K562 (cell line): ENCODE data around the gene BCORL1. TPM values are rescaled to one million over a fixed set of nuclear protein-coding genes. Genes with fewer than 3 reads are reported as not detected.

Experiments
- ATAC-seq: fragments of 200-7000 bp; cut with Tn5 transposase; 3 replicates; pipeline ENCODE4 v1.9.1; 2020; ENCODE audit warnings: moderate library complexity
- BruUV-seq: library from RNA; stranded (reverse); fragments of 400-500 nt; replicated peaks from 2 replicates; lab custom pipeline; 2021; lab: Mats Ljungman, UMichigan
- CTCF ChIA-PET: fragments of 300-600 bp; formaldehyde crosslinking; extraction: SDS; loops from one replicate; lab custom pipeline; 2021; ENCODE audit warnings: low intra/inter-chr PET ratio; lab: Yijun Ruan, JAX
- POLR2A ChIA-PET: fragments of 300-600, 350-650 bp; sonication (Branson Sonifier 250); formaldehyde crosslinking; extraction: SDS; loops from one replicate; lab custom pipeline; 2021; ENCODE audit warnings: antibody characterized with exemption, inconsistent platforms; lab: Yijun Ruan, JAX
- DNase-seq, 4 experiments: peaks; one replicate each; pipeline versions ENCODE4 v3.0.0 to v3.0.0-alpha.2; 2011 to 2018; ENCODE audit warnings: low spot score in 3 of 4, mixed read lengths in 3 of 4; ENCODE audit errors: extremely low read depth in 1 of 4
- FAIRE-seq: peaks from 2 replicates; lab custom pipeline; 2011; peaks lifted over from hg19 to GRCh38; lab: Jason Lieb, UNC
- H2AFZ ChIP-seq: 2 replicates; pipeline ENCODE4 v1.6.0; 2011; ENCODE audit warnings: low read depth, low read length, control low read depth, inconsistent platforms
- H3K27ac ChIP-seq: fragments of 200-600 bp; 3 replicates; pipeline ENCODE4 v1.8.0; 2011; ENCODE audit warnings: low read depth, mild to moderate bottlenecking, control low read depth, inconsistent platforms, low read length, moderate library complexity, mixed read lengths; ENCODE audit errors: extremely low read depth
- H3K27me3 ChIP-seq, 2 experiments: fragments of 300-600 bp in 1 of 2; 2 replicates in 1 of 2; 3 replicates in 1 of 2; pipeline versions ENCODE4 v1.6.0 to v1.8.0; 2011; ENCODE audit warnings: inconsistent platforms in 2 of 2, low read length in 2 of 2, mild to moderate bottlenecking in 1 of 2, mixed read lengths in 1 of 2, moderate library complexity in 1 of 2; ENCODE audit not compliant: control insufficient read depth in 2 of 2, insufficient read depth in 2 of 2
- H3K36me3 ChIP-seq: fragments of 300-600 bp; 3 replicates; pipeline ENCODE4 v1.8.0; 2011; ENCODE audit warnings: mild to moderate bottlenecking, low read length, inconsistent platforms; ENCODE audit not compliant: control insufficient read depth, insufficient read depth
- H3K4me1 ChIP-seq, 2 experiments: fragments of 200-600 bp in 1 of 2; replicated peaks in 1 of 2; 2 replicates in 1 of 2; 3 replicates in 1 of 2; pipeline versions ENCODE4 v1.5.1 to v1.8.0; 2011; ENCODE audit warnings: inconsistent platforms in 2 of 2, low read length in 2 of 2, mild to moderate bottlenecking in 1 of 2, mixed read lengths in 1 of 2, moderate library complexity in 1 of 2; ENCODE audit not compliant: control insufficient read depth in 2 of 2, insufficient read depth in 2 of 2
- H3K4me2 ChIP-seq: 2 replicates; pipeline ENCODE4 v1.6.1; 2011; ENCODE audit warnings: low read length, control low read depth, inconsistent platforms, mixed read lengths; ENCODE audit not compliant: insufficient read depth
- H3K4me3 ChIP-seq: fragments of 200-600 bp; sonication (generic), shearing (Covaris generic); 2 replicates; pipeline ENCODE4 v1.5.1; 2016; ENCODE audit warnings: control low read depth, inconsistent platforms
- H3K79me2 ChIP-seq: fragments of 200-600 bp; 3 replicates; pipeline ENCODE4 v1.8.0; 2011; ENCODE audit warnings: low read length, inconsistent platforms; ENCODE audit not compliant: control insufficient read depth, insufficient read depth
- H3K9ac ChIP-seq, 2 experiments: 2 replicates each; pipeline versions ENCODE4 v1.6.0 to v1.6.1; 2011; ENCODE audit warnings: low read depth in 2 of 2, low read length in 2 of 2, control low read depth in 1 of 2, inconsistent platforms in 1 of 2, mild to moderate bottlenecking in 1 of 2, mixed read lengths in 1 of 2; ENCODE audit not compliant: insufficient read depth in 1 of 2
- H3K9me1 ChIP-seq: one replicate; pipeline ENCODE4 v1.6.0; 2011; ENCODE audit warnings: inconsistent platforms, mild to moderate bottlenecking, low read length, moderate library complexity; ENCODE audit not compliant: control insufficient read depth, insufficient read depth
- H3K9me3 ChIP-seq: replicated peaks from 2 replicates; pipeline ENCODE4 v1.5.1; 2011; ENCODE audit warnings: low read depth, low read length, inconsistent platforms; ENCODE audit not compliant: control insufficient read depth, insufficient read depth
- H4K20me1 ChIP-seq: replicated peaks from 2 replicates; pipeline ENCODE4 v1.6.1; 2011; ENCODE audit warnings: low read length, inconsistent platforms, mixed read lengths; ENCODE audit not compliant: control insufficient read depth, insufficient read depth
- CUX1 ChIP-seq: fragments of 200-800 bp; sonication (Bioruptor generic); IDR thresholded peaks from 2 replicates; pipeline ENCODE4 v1.6.1; 2016; ENCODE audit warnings: missing genetic modification characterization, missing compliant biosample characterization
- E2F6 ChIP-seq, 2 experiments: IDR thresholded peaks; 2 replicates each; pipeline ENCODE4 v1.6.1; 2011; ENCODE audit warnings: borderline replicate concordance in 1 of 2, control low read depth in 1 of 2, low read depth in 1 of 2, low read length in 1 of 2, mild to moderate bottlenecking in 1 of 2, mixed read lengths in 1 of 2, moderate library complexity in 1 of 2; ENCODE audit not compliant: insufficient read depth in 1 of 2, insufficient read length in 1 of 2, poor library complexity in 1 of 2, severe bottlenecking in 1 of 2; ENCODE audit errors: extremely low read depth in 1 of 2
- GATA2 ChIP-seq: sonication (generic); formaldehyde crosslinking; IDR thresholded peaks from 2 replicates; pipeline ENCODE4 v1.4.0; 2020; ENCODE audit warnings: mild to moderate bottlenecking, missing genetic modification reagents
- NCOA6 ChIP-seq: fragments of 450-650 bp; IDR thresholded peaks from 2 replicates; pipeline ENCODE4 v1.6.1; 2017; ENCODE audit warnings: mild to moderate bottlenecking
- SMAD1 ChIP-seq: fragments of 150-350 bp; IDR thresholded peaks from 2 replicates; pipeline ENCODE4 v1.6.1; 2014; ENCODE audit warnings: low read length, low read depth; ENCODE audit not compliant: partially characterized antibody
- SMAD4 ChIP-seq: fragments of 250-450 bp; sonication (Bioruptor Pico); conservative IDR thresholded peaks from 2 replicates; pipeline ENCODE4 v1.8.0; 2021; ENCODE audit warnings: inconsistent platforms, mild to moderate bottlenecking, moderate library complexity
- SMARCE1 ChIP-seq: fragments of 450-650 bp; IDR thresholded peaks from 2 replicates; pipeline ENCODE4 v1.7.1; 2016; ENCODE audit warnings: mild to moderate bottlenecking
- ZC3H8 ChIP-seq: fragments of 450-650 bp; IDR thresholded peaks from 2 replicates; pipeline ENCODE4 v1.6.1; 2017
- ZFP1 ChIP-seq: fragments of 450-650 bp; formaldehyde crosslinking; IDR thresholded peaks from 2 replicates; pipeline ENCODE4 v1.4.0; 2020; ENCODE audit warnings: mild to moderate bottlenecking, mixed read lengths
- ZNF146 ChIP-seq: IDR thresholded peaks from one replicate; pipeline ENCODE4 v1.6.1; 2018; ENCODE audit warnings: missing compliant biosample characterization; ENCODE audit not compliant: unreplicated experiment
- WGBS: fragments of 100-300 bp; shearing (Covaris generic); methylation state at CpG from one replicate; pipeline ENCODE4 v1.1.6; 2016; ENCODE audit warnings: low coverage, mixed read lengths; ENCODE audit not compliant: insufficient coverage; ENCODE audit errors: missing lambda C conversion rate; 5-methylcytosine and 5-hydroxymethylcytosine counted together
- in situ Hi-C: fragments of 300-500 bp; cut with MboI; formaldehyde crosslinking; loops from 4 replicates; pipeline ENCODE4 v1.15.0; 2018; ENCODE audit warnings: inconsistent platforms, mixed read lengths
- intact Hi-C: fragments of 100-400 bp; cut with micrococcal nuclease; formaldehyde crosslinking; loops from 2 replicates; pipeline ENCODE4 v1.14.2; 2022
- polyA plus RNA-seq, 8 experiments: library from polyadenylated mRNA; depleted of rRNA in 4 of 8; stranded (reverse) in 5 of 8; unstranded in 3 of 8; fragments of >200 nt; fragmentation: Nextera tagmentation in 2 of 8; fragmentation: Illumina TruSeq in 1 of 8; extraction: Ambion mirVana in 2 of 8; extraction: Trizol in 1 of 8; gene quantifications; 2 replicates each; pipeline versions ENCODE4 v1.2.1 to v1.2.3, GENCODE V29; 2011 to 2014; ENCODE audit warnings: inconsistent platforms in 1 of 8, missing spikeins in 1 of 8
- total RNA-seq, 7 experiments: library from RNA; depleted of rRNA in 6 of 7; stranded (reverse); fragments of >200 nt in 6 of 7; fragmentation: Illumina TruSeq in 2 of 7; extraction: Trizol in 2 of 7; gene quantifications; 2 replicates each; pipeline versions ENCODE4 v1.2.1 to v1.2.3, GENCODE V29; 2011 to 2021; ENCODE audit warnings: low replicate concordance in 1 of 7

The BCORL1 gene
- total and polyA plus RNA-seq, 9 of the 15 experiments (the other 6 are each of a cell fraction or from before 2014, with no cell fraction given), result 0.48 to 29.6 (median 2.1) TPM

GRCh38 chrX:130012683-130013082 is 30.2 kb downstream of the BCORL1 start:
- TF ChIP-seq E2F6 (IDR thresholded peaks at IDR 0.05; ENCODE audit: borderline replicate concordance in 1 of 2, extremely low read depth in 1 of 2, insufficient read depth in 1 of 2, insufficient read length in 1 of 2, low read depth in 1 of 2, low read length in 1 of 2, poor library complexity in 1 of 2, severe bottlenecking in 1 of 2) (no peak), GATA2 (no peak), ZNF146 (CRISPR knock-in tag) (no peak), NCOA6 (no peak), CUX1 (CRISPR knock-in tag) (no peak), SMARCE1 (no peak), ZC3H8 (no peak), SMAD1 (no peak), ZFP1 (CRISPR knock-in tag) (no peak), SMAD4 (no peak)
- TF ChIP-seq, all 486 proteins: peak for 0
- no peaks in the 10 kb centered on the region for H3K9me3 ChIP-seq
- DNase-seq (no peak), FAIRE-seq (no peak), ATAC-seq (no peak)
- no peak overlapping the region for H3K27ac ChIP-seq
- BruUV-seq, result no TSS peak
- intact Hi-C loops, result no loop called here
- no peaks in the 10 kb centered on the region for H3K4me1 ChIP-seq
- H3K36me3 ChIP-seq, result peaks cover 76% of the 10 kb centered on the region; the same call in 2 of the 3 replicates
- peaks cover 7% of the 10 kb centered on the region; the same call in 1 of the 3 replicates for H3K79me2 ChIP-seq
- ChIA-PET POLR2A (no interaction called here), CTCF (no interaction called here)
- in situ Hi-C loops, result no loop called here
- 90% methylated on average over 8 of the region's 10 CpGs for WGBS
- no peak overlapping the region for H3K4me2 ChIP-seq
- H2AFZ ChIP-seq, result no peak overlapping the region
- H3K27me3 ChIP-seq, result no peaks in the 10 kb centered on the region
- no peak overlapping the region for H3K4me3 ChIP-seq
- H3K9ac ChIP-seq, result no peak overlapping the region
- H4K20me1 ChIP-seq, result no peaks in the 10 kb centered on the region; the same call in 1 of the 2 replicates
- no peaks in the 10 kb centered on the region for H3K9me1 ChIP-seq
